HL-60 (cell line): Measurements from ENCODE around the gene TRIM25.

Source experiments
- GABPA ChIP-seq: IDR thresholded peaks from 2 replicates; pipeline ENCODE4 v1.6.1; 2012; ENCODE audit warnings: low read depth
- POLR2AphosphoS5 ChIP-seq: IDR thresholded peaks from 2 replicates; pipeline ENCODE4 v1.6.1; 2012; ENCODE audit warnings: low read depth
- SPI1 ChIP-seq: IDR thresholded peaks from 2 replicates; pipeline ENCODE4 v1.6.1; 2012; ENCODE audit warnings: low read depth, mild to moderate bottlenecking, borderline replicate concordance
- TF ChIP-seq, protein P1 (sequence below): IDR thresholded peaks from one replicate; pipeline ENCODE4 v1.5.1; 2011; ENCODE audit warnings: low read length, control low read depth, inconsistent platforms; ENCODE audit not compliant: insufficient read depth

DNA sequence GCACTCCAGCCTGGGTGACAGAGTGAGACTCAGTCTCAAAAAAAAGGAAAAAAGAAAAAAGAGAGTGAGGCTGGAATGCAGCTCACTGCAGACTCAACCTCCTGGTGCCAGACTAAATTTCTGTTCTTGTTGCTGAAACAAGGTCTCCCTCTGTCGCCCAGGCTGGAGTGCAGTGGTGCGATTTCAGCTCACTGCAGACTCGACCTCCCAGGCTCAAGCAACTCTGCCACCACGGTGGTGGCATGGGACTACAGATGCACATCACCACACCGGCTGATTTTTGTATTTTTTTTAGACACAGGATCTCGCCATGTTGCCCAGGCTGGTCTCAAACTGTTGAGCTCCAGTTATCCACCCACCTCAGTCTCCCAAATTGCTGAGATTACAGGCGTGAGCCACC is 34.6 kb downstream of the TRIM25 start:
- TF ChIP-seq, protein P1, sequence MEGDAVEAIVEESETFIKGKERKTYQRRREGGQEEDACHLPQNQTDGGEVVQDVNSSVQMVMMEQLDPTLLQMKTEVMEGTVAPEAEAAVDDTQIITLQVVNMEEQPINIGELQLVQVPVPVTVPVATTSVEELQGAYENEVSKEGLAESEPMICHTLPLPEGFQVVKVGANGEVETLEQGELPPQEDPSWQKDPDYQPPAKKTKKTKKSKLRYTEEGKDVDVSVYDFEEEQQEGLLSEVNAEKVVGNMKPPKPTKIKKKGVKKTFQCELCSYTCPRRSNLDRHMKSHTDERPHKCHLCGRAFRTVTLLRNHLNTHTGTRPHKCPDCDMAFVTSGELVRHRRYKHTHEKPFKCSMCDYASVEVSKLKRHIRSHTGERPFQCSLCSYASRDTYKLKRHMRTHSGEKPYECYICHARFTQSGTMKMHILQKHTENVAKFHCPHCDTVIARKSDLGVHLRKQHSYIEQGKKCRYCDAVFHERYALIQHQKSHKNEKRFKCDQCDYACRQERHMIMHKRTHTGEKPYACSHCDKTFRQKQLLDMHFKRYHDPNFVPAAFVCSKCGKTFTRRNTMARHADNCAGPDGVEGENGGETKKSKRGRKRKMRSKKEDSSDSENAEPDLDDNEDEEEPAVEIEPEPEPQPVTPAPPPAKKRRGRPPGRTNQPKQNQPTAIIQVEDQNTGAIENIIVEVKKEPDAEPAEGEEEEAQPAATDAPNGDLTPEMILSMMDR, result no peak
- TF ChIP-seq GABPA (no peak), SPI1 (no peak), POLR2AphosphoS5 (no peak)
